Adrenal gland (tissue), 12 donors: ENCODE results near the gene MOB3B. TPM values are rescaled to one million over a fixed set of nuclear protein-coding genes. Genes with fewer than 3 reads are reported as not detected.

Experiments
- DNase-seq, 7 donors: peaks; one replicate each; pipeline ENCODE4 v3.0.0-alpha.2; 2019 to 2020
- H3K27ac ChIP-seq, 5 donors: fragments of 200-600 bp; sonication (generic) in 4 of 5; 1 replicate in 3 of 5; 2 replicates in 2 of 5; pipeline versions ENCODE4 v1.5.1 to v1.8.0; 2016 to 2020; ENCODE audit warnings: mild to moderate bottlenecking in 1 of 5
- H3K27me3 ChIP-seq: fragments of 200-600 bp; 2 replicates; pipeline ENCODE4 v1.8.0; 2021
- H3K36me3 ChIP-seq, 2 donors: fragments of 200-600 bp; replicated peaks in 1 of 2; 1 replicate in 1 of 2; 2 replicates in 1 of 2; pipeline versions ENCODE4 v1.5.1 to v1.8.0; 2018 to 2022
- H3K4me1 ChIP-seq, 2 donors: fragments of 200-600 bp; replicated peaks in 1 of 2; 1 replicate in 1 of 2; 2 replicates in 1 of 2; pipeline versions ENCODE4 v1.5.1 to v1.8.0; 2018 to 2021
- H3K4me3 ChIP-seq, 4 donors: fragments of 200-600 bp; sonication (generic) in 3 of 4; one replicate each; pipeline ENCODE4 v1.5.1; 2016 to 2018
- H3K9me3 ChIP-seq, 3 donors: fragments of 200-600 bp; sonication (generic) in 1 of 3; replicated peaks in 1 of 3; 1 replicate in 2 of 3; 2 replicates in 1 of 3; pipeline versions ENCODE4 v1.5.1 to v1.8.0; 2016 to 2021
- CTCF ChIP-seq, 6 experiments: fragments of 450-650 bp in 4 of 6; fragments of 200-600 bp in 2 of 6; sonication (generic) in 1 of 6; IDR thresholded peaks; 1 replicate in 5 of 6; 2 replicates in 1 of 6; pipeline versions ENCODE4 v1.5.1 to v1.8.0; 2016 to 2021; ENCODE audit warnings: antibody characterized with exemption in 6 of 6, mild to moderate bottlenecking in 2 of 6, moderate library complexity in 1 of 6
- POLR2A ChIP-seq, 2 donors: fragments of 450-650 bp; IDR thresholded peaks; one replicate each; pipeline ENCODE4 v1.6.1; 2017; ENCODE audit warnings: antibody characterized with exemption in 2 of 2, mild to moderate bottlenecking in 2 of 2, moderate library complexity in 1 of 2
- WGBS, 4 donors: extraction: QIAGEN DNeasy Blood & Tissue Kit in 2 of 4; methylation state at CpG; one replicate each; pipeline versions ENCODE4 v1.1.5 to v1.1.7; 2013 to 2017; 5-methylcytosine and 5-hydroxymethylcytosine counted together
- intact Hi-C, 2 donors: fragments of 100-400 bp; cut with DNase I; formaldehyde crosslinking; loops; one replicate each; pipeline versions ENCODE4 v1.14.1 to v1.15.0; 2022 to 2023
- polyA plus RNA-seq, 3 donors: library from polyadenylated mRNA; stranded (reverse); fragments of 200-250 nt in 2 of 3; fragments of 350-450 nt in 1 of 3; fragmentation: Illumina TruSeq in 1 of 3; extraction: RNeasy Lipid Tissue Mini Kit (QIAGEN cat#74804) in 1 of 3; gene quantifications; one replicate each; pipeline ENCODE4 v1.2.3, GENCODE V29; 2013 to 2014
- total RNA-seq, 9 donors: library from RNA; depleted of rRNA in 4 of 9; stranded (reverse); fragments of >200 nt in 4 of 9; fragments of 120-200 nt in 1 of 9; fragmentation: NEBNext Ultra II Directional in 1 of 9; extraction: Animal tissue kit (Norgen Biotek cat#: 25700) in 1 of 9; gene quantifications; one replicate each; pipeline versions ENCODE4 v1.1.0 to v1.2.4, GENCODE V29; 2013 to 2023
- donor health status: healthy with polysubstance abuse.
- donor health status: Bipolar disorder and iron deficiency.
- donor health status: DM: yes; HTN: yes; CAD: no.
- donor health status: DM: no; HTN: no; CAD: no.
- donor health status: DM: no; HTN: no; CAD: no.
- donor health status: DM: yes; HTN: yes; CAD: no.

The MOB3B gene
- total and polyA plus RNA-seq, 12 donors, result 1.3 to 9.0 (median 3.4) TPM

- 20 to 31% (median 26%) methylated on average over 4 of the region's 4 CpGs for WGBS, 4 donors
- Histone ChIP-seq H3K36me3 (no peaks in the 10 kb centered on the region), H3K27me3 (no peaks in the 10 kb centered on the region), H3K4me1 (peaks cover 10 to 23% of the 10 kb centered on the region in 2 donors), H3K4me3 (peak overlapping the region in 1 of 4 donors; percentile 38), H3K27ac (peak overlapping the region in 2 of 5 donors; percentile 8 to 53), H3K9me3 (no peaks in the 10 kb centered on the region)
- DNase-seq, result peak in 3 of 7 donors; percentile 17 to 60 (median 28)
- TF ChIP-seq POLR2A (IDR thresholded peaks at IDR 0.05) (no peak), CTCF (IDR thresholded peaks at IDR 0.05) (no peak)
- intact Hi-C loops, result no loop called here
Measured at GRCh38 chr9:27414220-27414761, 115.3 kb downstream of the MOB3B start.

GRCh38 chr9:27413511-27414219, 115.9 kb downstream of the MOB3B start:
- WGBS, 4 donors, result 36 to 45% (median 43%) methylated on average over 6 of the region's 6 CpGs
- Histone ChIP-seq H3K4me3 (peak overlapping the region in 2 of 4 donors; percentile 0 to 38), H3K27ac (peak overlapping the region in 3 of 5 donors; percentile 8 to 53 (median 14)), H3K36me3 (no peaks in the 10 kb centered on the region), H3K27me3 (no peaks in the 10 kb centered on the region), H3K9me3 (no peaks in the 10 kb centered on the region), H3K4me1 (peaks cover 10 to 23% of the 10 kb centered on the region in 2 donors)
- intact Hi-C loops, result no loop called here
- no peak for TF ChIP-seq CTCF (IDR thresholded peaks at IDR 0.05)
- no peak for TF ChIP-seq POLR2A (IDR thresholded peaks at IDR 0.05)
- no peak for DNase-seq

GRCh38 chr9:27412963-27413362, 116.7 kb downstream of the MOB3B start:
- no peak for DNase-seq
- Histone ChIP-seq H3K36me3 (no peaks in the 10 kb centered on the region), H3K27me3 (no peaks in the 10 kb centered on the region), H3K4me1 (peaks cover 10 to 23% of the 10 kb centered on the region in 2 donors), H3K9me3 (no peaks in the 10 kb centered on the region), H3K27ac (peak overlapping the region in 1 of 5 donors; percentile 53), H3K4me3 (peak overlapping the region in 2 of 4 donors; percentile 0 to 38)
- WGBS, 4 donors, result 23 to 43% (median 33%) methylated on average over 2 of the region's 2 CpGs
- intact Hi-C loops, result no loop called here
- TF ChIP-seq CTCF (IDR thresholded peaks at IDR 0.05) (no peak), POLR2A (IDR thresholded peaks at IDR 0.05) (no peak)

GRCh38 chr9:27412081-27412480, 117.5 kb downstream of the MOB3B start:
- no peaks in the 10 kb centered on the region for H3K36me3 ChIP-seq
- H3K9me3 ChIP-seq, result no peaks in the 10 kb centered on the region
- WGBS, 4 donors, result 85 to 94% (median 92%) methylated on average over 3 of the region's 3 CpGs
- intact Hi-C loops, result no loop called here
- H3K27me3 ChIP-seq, result no peaks in the 10 kb centered on the region
- no peak for DNase-seq
- no peak for TF ChIP-seq CTCF (IDR thresholded peaks at IDR 0.05)
- peaks cover 10 to 23% of the 10 kb centered on the region in 2 donors for H3K4me1 ChIP-seq
- no peak overlapping the region for H3K4me3 ChIP-seq
- no peak overlapping the region for H3K27ac ChIP-seq
